ENCODE results near the gene GPC6. TPM values are rescaled to one million over a fixed set of nuclear protein-coding genes. Genes with fewer than 3 reads are reported as not detected.

GPC6 gene
- total and polyA plus RNA-seq, 2 experiments from 2014 or later = 14.4 to 20.8 TPM

GRCh38 chr13:93496985-93497673 lies 270.5 kb downstream of the GPC6 start:
- Histone ChIP-seq H3K9ac (no peak overlapping the region), H4K20me1 (ENCODE audit: insufficient read depth) (no peaks in the 10 kb centered on the region), H3K79me2 (ENCODE audit: insufficient read depth) (no peaks in the 10 kb centered on the region), H3K9me2 (ENCODE audit: insufficient read depth) (no peaks in the 10 kb centered on the region; the same call in 1 of the 2 replicates), H3K4me1 (ENCODE audit: insufficient read depth) (peaks cover 18% of the 10 kb centered on the region; the same call in 1 of the 2 replicates), H3K4me2 (ENCODE audit: unreplicated experiment) (peak overlapping the region; percentile 24), H2AFZ (0 out of 2 replicates have a peak overlapping the region, but pooled peaks have one; percentile 14), H3K27ac (no peak overlapping the region), H3F3A (ENCODE audit: insufficient read depth) (no peaks in the 10 kb centered on the region), H3K27me3 (replicated peaks; ENCODE audit: insufficient read depth) (no peaks in the 10 kb centered on the region), H3K9me3 (ENCODE audit: low read depth) (no peaks in the 10 kb centered on the region), H3K4me3 (peak overlapping the region; percentile 15; the same call in 1 of the 2 replicates), H3K36me3 (ENCODE audit: low read depth) (no peaks in the 10 kb centered on the region)
- in situ Hi-C loops (cut with MboI) = no loop called here
- 32 to 35% methylated on average over 8 of the region's 8 CpGs for WGBS, 2 experiments (ENCODE audit: low coverage in 1 of 2, low lambda C conversion rate in 2 of 2, missing lambda C conversion rate in 2 of 2)
- peak; percentile 16 for DNase-seq
- TF ChIP-seq EZH2 (IDR thresholded peaks at IDR 0.05; ENCODE audit: insufficient read depth, poor library complexity, severe bottlenecking) (no peak), EZH2phosphoT487 (IDR thresholded peaks at IDR 0.05; ENCODE audit: insufficient read depth, low read depth) (no peak)

- H3K36me3 ChIP-seq (ENCODE audit: low read depth) = no peaks in the 10 kb centered on the region
- in situ Hi-C loops (cut with MboI) = no loop called here
- no peaks in the 10 kb centered on the region for H4K20me1 ChIP-seq (ENCODE audit: insufficient read depth)
- peak; percentile 7 for DNase-seq
- no peak overlapping the region for H3K27ac ChIP-seq
- peak overlapping the region; percentile 39; the same call in 1 of the 2 replicates for H3K4me3 ChIP-seq
- H3K9me3 ChIP-seq (ENCODE audit: low read depth) = no peaks in the 10 kb centered on the region
- no peaks in the 10 kb centered on the region for H3F3A ChIP-seq (ENCODE audit: insufficient read depth)
- H3K9ac ChIP-seq = no peak overlapping the region
- H3K9me2 ChIP-seq (ENCODE audit: insufficient read depth) = no peaks in the 10 kb centered on the region; the same call in 1 of the 2 replicates
- H3K4me2 ChIP-seq (ENCODE audit: unreplicated experiment) = peak overlapping the region; percentile 62
- H3K4me1 ChIP-seq (ENCODE audit: insufficient read depth) = peaks cover 19% of the 10 kb centered on the region; the same call in 1 of the 2 replicates
- TF ChIP-seq EZH2phosphoT487 (IDR thresholded peaks at IDR 0.05; ENCODE audit: insufficient read depth, low read depth) = no peak
- no peak for TF ChIP-seq EZH2 (IDR thresholded peaks at IDR 0.05; ENCODE audit: insufficient read depth, poor library complexity, severe bottlenecking)
- H3K79me2 ChIP-seq (ENCODE audit: insufficient read depth) = no peaks in the 10 kb centered on the region
- no peaks in the 10 kb centered on the region for H3K27me3 ChIP-seq (replicated peaks; ENCODE audit: insufficient read depth)
- 14% methylated on average over 5 of the region's 5 CpGs for WGBS, 2 experiments (ENCODE audit: low coverage in 1 of 2, low lambda C conversion rate in 2 of 2, missing lambda C conversion rate in 2 of 2)
- peak overlapping the region; percentile 57 for H2AFZ ChIP-seq
These were observed 273.4 kb downstream of the GPC6 start for GRCh38 chr13:93499991-93500390.

- in situ Hi-C loops (cut with MboI) = no loop called here
- TF ChIP-seq EZH2 (IDR thresholded peaks at IDR 0.05; ENCODE audit: insufficient read depth, poor library complexity, severe bottlenecking) (no peak), EZH2phosphoT487 (IDR thresholded peaks at IDR 0.05; ENCODE audit: insufficient read depth, low read depth) (no peak)
- no peaks in the 10 kb centered on the region for H3K36me3 ChIP-seq (ENCODE audit: low read depth)
- H3K4me1 ChIP-seq (ENCODE audit: insufficient read depth) = peaks cover 25% of the 10 kb centered on the region
- 83 to 90% methylated on average over 1 of the region's 1 CpG for WGBS, 2 experiments (ENCODE audit: low coverage in 1 of 2, low lambda C conversion rate in 2 of 2, missing lambda C conversion rate in 2 of 2)
- no peak overlapping the region for H3K27ac ChIP-seq
- no peak for DNase-seq
- no peak overlapping the region for H3K4me2 ChIP-seq (ENCODE audit: unreplicated experiment)
- H3K9me2 ChIP-seq (ENCODE audit: insufficient read depth) = no peaks in the 10 kb centered on the region; the same call in 1 of the 2 replicates
- H3K79me2 ChIP-seq (ENCODE audit: insufficient read depth) = no peaks in the 10 kb centered on the region
- H4K20me1 ChIP-seq (ENCODE audit: insufficient read depth) = no peaks in the 10 kb centered on the region
- H3K4me3 ChIP-seq = no peak overlapping the region
- H3K9me3 ChIP-seq (ENCODE audit: low read depth) = no peaks in the 10 kb centered on the region
- no peak overlapping the region for H3K9ac ChIP-seq
- no peak overlapping the region for H2AFZ ChIP-seq
- peaks cover 9% of the 10 kb centered on the region; the same call in 1 of the 2 replicates for H3F3A ChIP-seq (ENCODE audit: insufficient read depth)
- H3K27me3 ChIP-seq (replicated peaks; ENCODE audit: insufficient read depth) = no peaks in the 10 kb centered on the region
These were observed 275.5 kb downstream of the GPC6 start for GRCh38 chr13:93502071-93502470.

GRCh38 chr13:93502987-93503615 lies 276.5 kb downstream of the GPC6 start:
- Histone ChIP-seq H3K27me3 (replicated peaks; ENCODE audit: insufficient read depth) (no peaks in the 10 kb centered on the region), H3F3A (ENCODE audit: insufficient read depth) (peaks cover 9% of the 10 kb centered on the region; the same call in 1 of the 2 replicates), H3K79me2 (ENCODE audit: insufficient read depth) (no peaks in the 10 kb centered on the region), H3K9me3 (ENCODE audit: low read depth) (no peaks in the 10 kb centered on the region), H3K9ac (no peak overlapping the region), H3K4me1 (ENCODE audit: insufficient read depth) (peaks cover 22% of the 10 kb centered on the region), H3K4me3 (no peak overlapping the region), H3K36me3 (ENCODE audit: low read depth) (no peaks in the 10 kb centered on the region), H4K20me1 (ENCODE audit: insufficient read depth) (no peaks in the 10 kb centered on the region), H3K27ac (no peak overlapping the region), H2AFZ (no peak overlapping the region), H3K9me2 (ENCODE audit: insufficient read depth) (no peaks in the 10 kb centered on the region; the same call in 1 of the 2 replicates), H3K4me2 (ENCODE audit: unreplicated experiment) (no peak overlapping the region)
- in situ Hi-C loops (cut with MboI) = no loop called here
- TF ChIP-seq EZH2 (IDR thresholded peaks at IDR 0.05; ENCODE audit: insufficient read depth, poor library complexity, severe bottlenecking) (no peak), EZH2phosphoT487 (IDR thresholded peaks at IDR 0.05; ENCODE audit: insufficient read depth, low read depth) (no peak)
- 36 to 38% methylated on average over 1 of the region's 1 CpG for WGBS, 2 experiments (ENCODE audit: low coverage in 1 of 2, low lambda C conversion rate in 2 of 2, missing lambda C conversion rate in 2 of 2)
- peak; percentile 1 for DNase-seq

Measured in GM23248 (cell line).